Lung (tissue), 12 donors: Measurements from ENCODE around the gene HACD3. TPM values are rescaled to one million over a fixed set of nuclear protein-coding genes. Genes with fewer than 3 reads are reported as not detected.

Experiments
- ATAC-seq: fragments of 200-7000 bp; cut with Tn5 transposase; one replicate; pipeline ENCODE4 v1.9.1; 2020; ENCODE audit warnings: moderate number of reproducible peaks; ENCODE audit not compliant: insufficient read depth, low FRiP score
- DNase-seq, 3 donors: peaks; one replicate each; pipeline ENCODE4 v3.0.0-alpha.2; 2013 to 2017
- H3K27ac ChIP-seq, 2 donors: one replicate each; pipeline ENCODE4 v1.5.1; 2013; ENCODE audit warnings: mild to moderate bottlenecking in 2 of 2, moderate library complexity in 2 of 2, control low read depth in 1 of 2, inconsistent platforms in 1 of 2, low read depth in 1 of 2, low read length in 1 of 2
- H3K27me3 ChIP-seq, 3 donors: one replicate each; pipeline ENCODE4 v1.5.1; 2013; ENCODE audit warnings: low read length in 2 of 3; ENCODE audit not compliant: control insufficient read depth in 3 of 3, insufficient read depth in 3 of 3
- H3K36me3 ChIP-seq, 4 donors: one replicate each; pipeline ENCODE4 v1.5.1; 2013; ENCODE audit warnings: low read length in 4 of 4, mild to moderate bottlenecking in 1 of 4, moderate library complexity in 1 of 4; ENCODE audit not compliant: control insufficient read depth in 4 of 4, insufficient read depth in 4 of 4
- H3K4me1 ChIP-seq, 5 donors: one replicate each; pipeline ENCODE4 v1.5.1; 2013; ENCODE audit warnings: low read length in 5 of 5, mild to moderate bottlenecking in 2 of 5, moderate library complexity in 1 of 5; ENCODE audit not compliant: control insufficient read depth in 5 of 5, insufficient read depth in 5 of 5
- H3K4me3 ChIP-seq: one replicate; pipeline ENCODE4 v1.5.1; 2013; ENCODE audit warnings: mild to moderate bottlenecking, control low read depth, moderate library complexity
- H3K9ac ChIP-seq, 2 donors: one replicate each; pipeline ENCODE4 v1.5.1; 2013; ENCODE audit warnings: low read length in 2 of 2, control low read depth in 1 of 2; ENCODE audit not compliant: insufficient read depth in 1 of 2
- H3K9me3 ChIP-seq, 4 donors: one replicate each; pipeline ENCODE4 v1.5.1; 2013; ENCODE audit warnings: low read length in 3 of 4, mild to moderate bottlenecking in 1 of 4, moderate library complexity in 1 of 4; ENCODE audit not compliant: control insufficient read depth in 4 of 4, insufficient read depth in 3 of 4
- CTCF ChIP-seq: IDR thresholded peaks from 2 replicates; pipeline ENCODE4 v1.5.1; 2012; ENCODE audit warnings: mild to moderate bottlenecking; ENCODE audit errors: control extremely low read depth, extremely low read depth
- WGBS, 2 donors: extraction: QIAGEN DNeasy Blood & Tissue Kit; methylation state at CpG; one replicate each; pipeline ENCODE4 v1.1.7; 2013; 5-methylcytosine and 5-hydroxymethylcytosine counted together
- polyA plus RNA-seq, 2 donors: library from polyadenylated mRNA; stranded (reverse); fragments of 200-250 nt; gene quantifications; one replicate each; pipeline ENCODE4 v1.2.1, GENCODE V29; 2013
- total RNA-seq, 2 donors: library from RNA; depleted of rRNA in 1 of 2; stranded (reverse); fragments of >200 nt in 1 of 2; gene quantifications; one replicate each; pipeline ENCODE4 v1.2.1, GENCODE V29; 2014 to 2021
- donor health status: control.
- donor health status: control.
- donor health status: Bipolar disorder and iron deficiency.
- donor health status: healthy.
- donor health status: DM: yes; HTN: yes; CAD: no.

Gene HACD3
- total and polyA plus RNA-seq, 4 donors, result 14.0 to 77.9 (median 31.0) TPM

GRCh38 chr15:65559941-65560340 is 29.7 kb downstream of the HACD3 start:
- ATAC-seq (no peak), DNase-seq (no peak)
- Histone ChIP-seq H3K4me1 (no peaks in the 10 kb centered on the region), H3K27me3 (no peaks in the 10 kb centered on the region), H3K9me3 (no peaks in the 10 kb centered on the region), H3K27ac (no peak overlapping the region), H3K9ac (no peak overlapping the region), H3K4me3 (no peak overlapping the region), H3K36me3 (peaks cover 19 to 58% (median 33%) of the 10 kb centered on the region in 4 donors)
- TF ChIP-seq CTCF, result no peak

- 92 to 95% methylated on average over 6 of the region's 6 CpGs for WGBS, 2 donors
- Histone ChIP-seq H3K27me3 (no peaks in the 10 kb centered on the region), H3K27ac (no peak overlapping the region), H3K4me3 (no peak overlapping the region), H3K4me1 (no peaks in the 10 kb centered on the region), H3K9ac (no peak overlapping the region), H3K36me3 (peaks cover 19 to 58% (median 39%) of the 10 kb centered on the region in 4 donors), H3K9me3 (no peaks in the 10 kb centered on the region)
- no peak for TF ChIP-seq CTCF
- DNase-seq (no peak), ATAC-seq (no peak)
These were observed 31.7 kb downstream of the HACD3 start for GRCh38 chr15:65561934-65562333.

- H3K4me1 ChIP-seq, result no peaks in the 10 kb centered on the region
- H3K27me3 ChIP-seq, result no peaks in the 10 kb centered on the region
- H3K4me3 ChIP-seq, result no peak overlapping the region
- 82% methylated on average over 3 of the region's 3 CpGs for WGBS, 2 donors
- H3K9ac ChIP-seq, result no peak overlapping the region
- no peak overlapping the region for H3K27ac ChIP-seq
- DNase-seq, result peak in 2 of 3 donors; percentile 17 to 42
- no peak for TF ChIP-seq CTCF
- peaks cover 23 to 49% (median 36%) of the 10 kb centered on the region in 4 donors for H3K36me3 ChIP-seq
- no peak for ATAC-seq
- no peaks in the 10 kb centered on the region for H3K9me3 ChIP-seq
These were observed 39.5 kb downstream of the HACD3 start for GRCh38 chr15:65569728-65570127.

- Histone ChIP-seq H3K27me3 (no peaks in the 10 kb centered on the region), H3K4me1 (peaks cover 0 to 3% (median 0%) of the 10 kb centered on the region in 5 donors), H3K9ac (no peak overlapping the region), H3K36me3 (peaks cover 14 to 40% (median 25%) of the 10 kb centered on the region in 4 donors), H3K9me3 (no peaks in the 10 kb centered on the region), H3K4me3 (no peak overlapping the region), H3K27ac (no peak overlapping the region)
- 89 to 93% methylated on average over 2 of the region's 2 CpGs for WGBS, 2 donors
- no peak for TF ChIP-seq CTCF
- no peak for ATAC-seq
- DNase-seq, result no peak
These were observed 41.7 kb downstream of the HACD3 start for GRCh38 chr15:65571971-65572370.
